HG03135 (cell line): ENCODE measurements around the gene PPIE.

Experiments used
- ATAC-seq: cut with Tn5 transposase; IDR thresholded peaks from one replicate; pipeline ENCODE4 v1.9.1; 2021; ENCODE audit warnings: mild to moderate bottlenecking, moderate library complexity; ENCODE audit not compliant: unreplicated experiment

The PPIE gene

GRCh38 chr1:39720094-39720999 lies 18.3 kb upstream of the PPIE start:
- no peak for ATAC-seq

GRCh38 chr1:39721664-39722063 lies 17.0 kb upstream of the PPIE start:
- ATAC-seq: no peak

GRCh38 chr1:39722495-39722894 lies 16.2 kb upstream of the PPIE start:
- ATAC-seq: no peak

- no peak for ATAC-seq
Measured at GRCh38 chr1:39726600-39726999, 12.1 kb upstream of the PPIE start.

GRCh38 chr1:39727221-39727931 lies 11.3 kb upstream of the PPIE start:
- ATAC-seq: no peak

GRCh38 chr1:39727932-39728317 lies 10.8 kb upstream of the PPIE start:
- ATAC-seq: no peak

GRCh38 chr1:39729030-39729429 lies 9.7 kb upstream of the PPIE start:
- no peak for ATAC-seq

GRCh38 chr1:39729842-39730241 lies 8.8 kb upstream of the PPIE start:
- no peak for ATAC-seq

- no peak for ATAC-seq
Measured at GRCh38 chr1:39732730-39733129, 6.0 kb upstream of the PPIE start.

GRCh38 chr1:39733161-39733560 lies 5.5 kb upstream of the PPIE start:
- ATAC-seq: no peak

- ATAC-seq: no peak
Measured at GRCh38 chr1:39735731-39736130, 3.0 kb upstream of the PPIE start.

GRCh38 chr1:39737546-39738169 lies 1.0 kb upstream of the PPIE start:
- no peak for ATAC-seq

GRCh38 chr1:39745016-39745670 lies 6.5 kb downstream of the PPIE start:
- no peak for ATAC-seq

- ATAC-seq: no peak
Measured at GRCh38 chr1:39751595-39751994, 12.9 kb downstream of the PPIE start.

GRCh38 chr1:39752703-39753102 lies 14.0 kb downstream of the PPIE start:
- no peak for ATAC-seq

GRCh38 chr1:39753132-39754025 lies 14.7 kb downstream of the PPIE start:
- ATAC-seq: no peak

GRCh38 chr1:39754026-39754570 lies 15.4 kb downstream of the PPIE start:
- ATAC-seq: no peak

- no peak for ATAC-seq
Measured at GRCh38 chr1:39754906-39755504, 16.3 kb downstream of the PPIE start.

- no peak for ATAC-seq
Measured at GRCh38 chr1:39755965-39756659, 17.4 kb downstream of the PPIE start.
